GM23248 (cell line): Measurements from ENCODE around the gene NHSL1.

Experiments
- EZH2 ChIP-seq: fragments of 200-600 bp; sonication (generic); IDR thresholded peaks from 2 replicates; pipeline ENCODE4 v1.6.1; 2018; ENCODE audit warnings: antibody characterized with exemption, mild to moderate bottlenecking; ENCODE audit not compliant: insufficient read depth, poor library complexity, severe bottlenecking
- EZH2phosphoT487 ChIP-seq: fragments of 200-600 bp; sonication (generic); IDR thresholded peaks from 2 replicates; pipeline ENCODE4 v1.6.1; 2018; ENCODE audit warnings: antibody characterized with exemption, moderate library complexity, mild to moderate bottlenecking, low read depth; ENCODE audit not compliant: insufficient read depth

DNA sequence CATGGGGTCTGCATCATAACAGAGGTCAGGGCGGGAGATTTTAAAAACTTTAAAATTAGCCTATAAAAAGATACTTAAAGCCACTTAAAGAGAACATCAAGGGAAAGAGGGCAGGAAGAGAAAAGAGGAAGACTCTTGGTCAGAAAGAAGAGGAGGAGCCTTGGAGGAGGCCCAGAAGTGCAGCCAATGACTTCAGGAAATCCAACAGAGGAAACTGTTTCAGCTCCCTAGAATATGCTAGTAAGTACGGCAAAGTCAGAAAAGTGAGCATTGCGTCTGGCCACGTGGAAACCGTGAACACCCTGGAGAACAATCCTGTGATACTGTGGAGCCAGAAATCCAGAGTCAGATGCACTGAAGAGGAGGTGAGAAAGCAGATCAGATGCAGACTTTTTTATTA is 22.5 kb upstream of the NHSL1 start:
- no peak for TF ChIP-seq EZH2
- TF ChIP-seq EZH2phosphoT487 = no peak
